ENCODE results near the gene SLC38A10.
"Not testable (repeated sequence)": the region's sequence is repeated elsewhere in the genome, so short reads cannot be mapped to it uniquely, and the experiment has no call there.

Gene SLC38A10

GRCh38 chr17:81228834-81229665 lies 66.1 kb downstream of the SLC38A10 start:
- no peak for DNase-seq (ENCODE audit: low read depth)

DNA sequence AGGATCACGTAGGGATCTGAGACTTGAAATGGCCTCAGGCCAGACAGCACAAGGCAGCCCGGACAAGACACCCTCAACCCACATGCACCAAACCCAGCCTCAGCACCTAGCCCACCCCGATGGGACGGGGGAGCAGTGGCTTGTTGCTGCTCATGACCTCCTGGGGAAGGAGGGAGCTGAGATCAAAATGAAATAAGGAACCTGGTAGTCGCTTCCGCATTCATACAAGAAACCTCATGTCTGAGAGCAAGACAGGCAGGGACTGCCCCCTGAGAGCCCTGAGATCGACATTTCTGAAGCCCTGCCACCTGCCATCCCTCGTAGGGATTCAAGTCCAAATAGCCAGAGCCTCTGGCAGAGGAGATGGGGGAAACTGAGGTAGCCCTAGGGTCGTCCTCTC lies 66.7 kb downstream of the SLC38A10 start:
- no peak for DNase-seq (ENCODE audit: low read depth)

DNA sequence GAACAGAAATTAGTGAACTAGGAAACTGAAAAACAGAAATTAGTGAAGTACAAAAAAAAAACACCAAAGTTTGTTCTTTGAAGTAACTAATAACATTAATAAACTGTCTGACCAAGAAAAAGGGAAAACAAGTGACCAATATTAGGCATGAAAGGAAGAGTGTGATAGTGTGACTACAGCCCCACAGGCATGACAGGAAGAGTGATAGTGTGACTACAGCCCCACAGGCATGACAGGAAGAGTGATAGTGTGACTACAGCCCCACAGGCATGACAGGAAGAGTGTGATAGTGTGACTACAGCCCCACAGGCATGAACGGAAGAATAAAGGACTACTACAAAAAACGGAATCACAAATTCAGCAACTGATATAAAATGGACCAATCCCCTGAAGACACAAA lies 67.5 kb downstream of the SLC38A10 start:
- not testable (repeated sequence) for DNase-seq (ENCODE audit: low read depth)

DNA sequence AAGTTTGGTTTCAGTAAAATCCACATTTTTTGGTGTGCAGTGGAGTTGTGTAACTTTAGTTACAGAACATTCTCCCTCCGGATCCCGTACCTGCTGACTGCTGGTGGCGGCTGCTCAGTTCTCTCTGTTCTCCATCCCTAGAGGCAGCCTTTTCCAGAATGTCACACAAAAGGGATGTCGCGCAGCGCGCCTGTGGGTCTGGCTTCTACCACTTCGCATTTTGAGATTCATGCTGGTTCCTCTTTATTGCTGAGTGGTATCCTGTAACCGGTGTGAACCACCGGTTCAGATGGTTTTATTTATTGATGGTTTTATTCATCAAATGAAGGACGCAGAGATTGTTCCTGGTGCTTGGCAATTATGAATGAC lies 71.4 kb downstream of the SLC38A10 start:
- peak; percentile 25 for DNase-seq (ENCODE audit: low read depth)

- peak; percentile 100 for DNase-seq (ENCODE audit: low read depth)
These were observed 72.0 kb downstream of the SLC38A10 start, which contains the start of gene CEP131 for GRCh38 chr17:81222906-81223761. Gene CEP131, minus strand, starts transcription at chr17:81222965. Its CDS starts 2,909 bp downstream, at chr17:81220056.

GRCh38 chr17:81222620-81222905 lies 72.5 kb downstream of the SLC38A10 start:
- no peak for DNase-seq (ENCODE audit: low read depth)

DNA sequence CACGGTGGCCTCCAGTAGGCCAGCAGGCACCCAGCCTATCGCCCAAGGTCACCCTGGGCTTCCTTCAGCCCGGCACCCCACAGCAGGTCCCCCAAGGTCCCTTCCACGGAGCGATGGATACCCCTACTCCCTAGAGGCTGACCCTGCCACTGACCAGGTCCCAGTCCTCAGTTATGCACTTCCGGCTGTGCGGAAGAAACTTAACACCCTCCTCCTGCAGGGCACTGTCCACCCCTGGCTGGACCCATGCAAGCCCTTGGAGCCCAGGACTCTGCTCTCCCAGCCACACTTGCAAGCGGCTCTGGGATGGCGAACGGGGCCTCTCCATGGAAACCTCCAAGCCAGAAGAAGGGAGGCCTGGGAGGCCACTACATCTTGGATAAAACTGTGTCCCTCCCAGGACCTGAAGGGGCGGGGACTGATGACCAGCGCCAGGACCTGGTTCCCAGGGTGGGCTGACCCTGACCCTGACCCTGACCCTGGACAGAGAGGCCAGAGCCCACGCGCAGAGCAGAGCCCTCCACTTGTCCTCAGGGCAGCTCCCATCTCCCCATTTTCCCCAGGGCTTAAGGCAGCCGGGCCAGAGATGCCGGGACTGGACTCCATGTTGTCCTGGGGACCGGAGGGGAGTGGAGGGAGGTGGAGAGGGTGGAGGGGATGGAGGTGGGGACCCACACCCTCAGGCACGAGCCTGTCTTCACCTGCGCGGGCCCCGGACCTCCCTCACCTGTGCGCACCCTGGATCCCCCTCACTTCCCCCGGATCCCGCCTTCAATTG lies 73.1 kb downstream of the SLC38A10 start:
- peak; percentile 27 for DNase-seq (ENCODE audit: low read depth)

- no peak for DNase-seq (ENCODE audit: low read depth)
These were observed 73.7 kb downstream of the SLC38A10 start for GRCh38 chr17:81221371-81221841.

GRCh38 chr17:81219476-81220180 lies 75.5 kb downstream of the SLC38A10 start:
- DNase-seq (ENCODE audit: low read depth): no peak

DNA sequence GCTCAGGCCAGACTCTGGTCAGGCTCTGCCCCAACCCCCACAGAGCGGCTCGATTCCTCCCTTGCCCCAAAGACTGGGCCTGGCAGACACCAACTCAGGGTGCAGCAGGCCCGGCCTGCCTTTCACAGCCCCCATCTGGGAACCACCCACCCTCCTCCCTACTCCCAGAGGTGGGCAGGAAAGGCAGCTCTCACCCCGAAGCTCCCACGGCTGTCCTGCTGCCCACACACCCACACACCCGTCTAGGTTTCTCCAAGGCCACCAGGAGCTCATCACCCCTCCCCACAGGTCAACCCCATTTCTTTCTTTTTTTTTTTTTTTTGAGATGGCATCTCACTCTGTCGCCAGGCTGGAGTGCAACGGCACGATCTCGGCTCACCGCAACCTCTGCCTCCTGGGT lies 76.1 kb downstream of the SLC38A10 start:
- DNase-seq (ENCODE audit: low read depth): no peak

GRCh38 chr17:81218459-81218858 lies 76.6 kb downstream of the SLC38A10 start:
- DNase-seq (ENCODE audit: low read depth): peak; percentile 17

DNA sequence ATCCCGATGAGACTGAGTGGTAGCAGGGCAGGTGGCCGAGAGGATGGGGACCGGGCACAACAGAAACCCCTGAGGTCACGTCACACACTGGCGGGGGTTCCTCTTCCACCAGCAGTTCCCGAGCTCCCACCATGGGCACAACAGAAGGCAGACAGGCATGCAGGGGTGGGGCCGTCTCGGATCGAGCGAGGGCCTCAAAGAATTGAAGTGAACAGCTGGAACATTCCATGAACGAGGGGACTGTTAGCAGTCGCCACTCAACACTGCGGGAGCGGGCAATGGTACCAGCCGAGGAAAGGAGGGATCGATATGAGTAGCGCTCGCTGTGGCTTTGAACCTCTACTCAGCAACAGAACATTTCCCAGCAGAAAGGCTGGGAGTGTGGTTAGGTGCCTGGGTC lies 77.6 kb downstream of the SLC38A10 start:
- no peak for DNase-seq (ENCODE audit: low read depth)

GRCh38 chr17:81213978-81214377 lies 81.1 kb downstream of the SLC38A10 start:
- no peak for DNase-seq (ENCODE audit: low read depth)

DNA sequence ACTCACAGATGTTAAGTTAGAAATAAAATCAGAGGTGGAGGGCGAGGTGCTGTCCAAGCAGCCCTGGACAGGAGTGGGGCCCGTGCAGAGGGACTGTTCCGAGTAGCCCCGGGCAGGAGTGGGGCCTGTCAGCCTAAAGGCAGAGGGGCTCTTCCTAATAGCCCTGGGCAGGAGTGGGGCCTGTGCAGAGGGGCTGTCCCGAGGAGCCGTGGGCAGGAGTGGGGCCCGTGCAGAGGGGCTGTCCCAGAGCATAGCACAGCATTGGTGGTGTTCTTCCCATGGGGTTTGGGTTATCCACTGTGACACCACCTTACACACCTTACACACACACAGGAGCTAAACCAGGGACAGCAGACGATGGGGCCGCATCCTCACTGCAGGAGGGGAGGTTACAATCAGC lies 82.7 kb downstream of the SLC38A10 start:
- DNase-seq (ENCODE audit: low read depth): no peak

DNA sequence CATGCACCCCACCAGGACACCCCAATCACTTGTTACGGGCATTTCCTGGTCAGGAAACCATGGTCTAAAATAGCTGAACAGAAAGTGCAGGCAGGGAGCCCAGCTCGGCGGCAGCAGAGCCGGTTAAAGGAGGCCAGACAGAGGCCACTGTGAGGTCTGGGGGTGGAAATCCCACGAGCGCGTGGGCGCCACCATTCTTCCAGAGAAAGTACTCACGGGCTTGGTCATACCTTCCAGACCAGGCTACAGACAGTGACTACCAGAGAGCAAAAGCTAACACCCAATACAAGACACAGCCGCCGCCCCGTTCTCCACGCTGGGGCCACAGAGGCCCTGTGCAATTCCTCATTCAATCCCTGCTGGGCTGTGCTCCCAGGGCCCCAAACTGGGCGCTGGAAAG lies 84.2 kb downstream of the SLC38A10 start:
- DNase-seq (ENCODE audit: low read depth): no peak

- no peak for DNase-seq (ENCODE audit: low read depth)
These were observed 84.6 kb downstream of the SLC38A10 start for GRCh38 chr17:81210466-81210865.

GRCh38 chr17:81209141-81209540 lies 86.0 kb downstream of the SLC38A10 start:
- DNase-seq (ENCODE audit: low read depth): no peak

GRCh38 chr17:81208651-81209050 lies 86.5 kb downstream of the SLC38A10 start:
- DNase-seq (ENCODE audit: low read depth): no peak

DNA sequence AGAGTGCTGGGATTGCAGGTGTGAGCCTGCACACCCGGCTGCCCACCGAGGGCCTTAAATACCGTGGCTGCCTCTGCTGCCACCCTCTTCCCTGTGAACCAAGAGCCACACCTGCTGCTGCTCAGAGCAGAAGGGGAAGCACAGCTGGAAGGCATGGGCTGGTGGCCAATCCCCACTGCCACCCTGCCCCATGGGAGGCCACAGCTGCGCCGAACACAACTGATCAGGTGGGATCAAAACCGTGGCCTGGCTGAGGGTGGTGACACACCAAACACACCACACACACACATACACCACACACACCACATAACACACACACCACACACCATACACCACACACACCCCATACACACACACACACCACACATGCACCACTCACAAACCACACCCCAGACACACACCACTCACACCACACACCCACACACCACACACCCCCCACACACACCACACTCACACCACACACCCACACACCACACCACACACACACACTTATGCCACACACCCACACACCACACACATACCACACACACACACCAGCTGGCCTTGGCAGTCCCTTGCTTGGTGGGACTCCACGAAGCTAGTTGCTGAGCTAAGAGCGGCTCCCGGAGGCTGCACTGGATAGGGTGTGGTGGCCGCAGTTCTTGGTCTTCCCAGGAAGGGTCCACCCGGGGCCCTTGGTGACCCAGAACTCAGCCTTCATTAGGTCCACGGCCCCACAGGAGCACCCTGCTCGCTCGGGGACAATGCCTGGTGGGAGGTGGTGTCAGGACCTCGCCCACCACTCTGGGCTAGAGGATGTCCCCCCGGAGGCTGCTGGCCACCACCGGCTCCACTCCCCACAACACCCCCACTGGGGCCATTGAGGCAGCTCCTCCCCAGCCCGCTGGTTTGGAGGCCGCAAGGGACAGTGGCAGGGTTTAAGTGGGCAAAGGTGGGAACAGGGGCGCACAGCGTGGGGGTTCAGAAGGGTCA lies 87.2 kb downstream of the SLC38A10 start:
- peak; percentile 26 for DNase-seq (ENCODE audit: low read depth)

DNA sequence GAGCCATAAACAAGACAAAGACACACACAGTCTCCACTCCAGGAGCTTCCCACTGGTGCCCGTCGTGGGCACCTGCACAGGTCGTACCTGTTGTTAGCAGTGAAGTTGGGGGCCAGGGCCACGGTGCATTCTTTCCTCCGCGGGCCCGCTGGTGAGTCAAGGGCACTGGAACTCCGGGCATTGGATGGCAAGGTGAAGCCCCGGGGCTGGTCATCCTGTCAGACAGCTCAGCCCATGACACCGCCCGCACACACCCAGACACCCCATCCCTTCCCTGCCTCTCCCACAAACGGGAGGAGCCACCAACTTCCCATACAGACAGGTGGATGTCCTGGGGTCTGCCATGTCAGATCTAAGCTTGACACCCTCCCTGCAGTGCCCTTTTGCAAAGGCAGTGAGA lies 88.5 kb downstream of the SLC38A10 start:
- DNase-seq (ENCODE audit: low read depth): no peak

- DNase-seq (ENCODE audit: low read depth): no peak
These were observed 88.9 kb downstream of the SLC38A10 start for GRCh38 chr17:81206166-81206565.

Measured in ELR (cell line).